GM23338 (cell line): ENCODE results near the gene PEAK3. TPM values are rescaled to one million over a fixed set of nuclear protein-coding genes. Genes with fewer than 3 reads are reported as not detected.

Experiments
- ATAC-seq: fragments of 200-7000 bp; cut with Tn5 transposase; 3 replicates; pipeline ENCODE4 v1.9.1; 2020
- DNase-seq: peaks from one replicate; pipeline ENCODE4 v3.0.0-alpha.2; 2015; ENCODE audit warnings: low spot score
- H2AFZ ChIP-seq: fragments of 200-600 bp; sonication (generic); 2 replicates; pipeline ENCODE4 v1.8.0; 2016; ENCODE audit warnings: antibody characterized with exemption, mild to moderate bottlenecking, moderate library complexity
- H3F3A ChIP-seq: fragments of 200-600 bp; sonication (generic); replicated peaks from 2 replicates; pipeline ENCODE4 v1.8.0; 2017; ENCODE audit warnings: antibody characterized with exemption, mixed run types, low read depth
- H3K27ac ChIP-seq: fragments of 200-600 bp; sonication (generic); 2 replicates; pipeline ENCODE4 v1.6.1; 2016; ENCODE audit warnings: low read depth
- H3K27me3 ChIP-seq: fragments of 200-600 bp; sonication (generic); 2 replicates; pipeline ENCODE4 v1.8.0; 2016; ENCODE audit warnings: mild to moderate bottlenecking, mixed run types, moderate library complexity; ENCODE audit not compliant: insufficient read depth
- H3K36me3 ChIP-seq: fragments of 200-600 bp; sonication (generic); 2 replicates; pipeline ENCODE4 v1.8.0; 2016; ENCODE audit warnings: mild to moderate bottlenecking; ENCODE audit not compliant: insufficient read depth
- H3K4me1 ChIP-seq: fragments of 200-600 bp; sonication (generic); 2 replicates; pipeline ENCODE4 v1.8.0; 2016; ENCODE audit warnings: mild to moderate bottlenecking, moderate library complexity; ENCODE audit not compliant: insufficient read depth
- H3K4me2 ChIP-seq: fragments of 200-600 bp; sonication (generic); 2 replicates; pipeline ENCODE4 v1.7.1; 2017; ENCODE audit warnings: mixed run types
- H3K4me3 ChIP-seq: fragments of 200-600 bp; sonication (generic); 2 replicates; pipeline ENCODE4 v1.6.1; 2016; ENCODE audit warnings: mixed run types
- H3K79me2 ChIP-seq: fragments of 200-600 bp; sonication (generic); replicated peaks from 2 replicates; pipeline ENCODE4 v1.8.0; 2017; ENCODE audit warnings: mild to moderate bottlenecking; ENCODE audit not compliant: insufficient read depth
- H3K9me2 ChIP-seq: fragments of 200-600 bp; sonication (generic); 2 replicates; pipeline ENCODE4 v1.8.0; 2017; ENCODE audit not compliant: insufficient read depth
- H4K20me1 ChIP-seq: fragments of 200-600 bp; sonication (generic); replicated peaks from 2 replicates; pipeline ENCODE4 v1.8.0; 2017; ENCODE audit warnings: mild to moderate bottlenecking; ENCODE audit not compliant: insufficient read depth
- H3K27ac Mint-ChIP-seq: 2 replicates; pipeline ENCODE4 v1.8.0; 2020; ENCODE audit warnings: inconsistent platforms, mild to moderate bottlenecking, moderate library complexity, mixed read lengths
- H3K27me3 Mint-ChIP-seq: 3 replicates; pipeline ENCODE4 v1.8.0; 2022; ENCODE audit warnings: low read depth, mild to moderate bottlenecking, moderate library complexity, mixed read lengths, inconsistent platforms; ENCODE audit not compliant: insufficient read depth, poor library complexity
- H3K36me3 Mint-ChIP-seq: 3 replicates; pipeline ENCODE4 v1.8.0; 2021; ENCODE audit warnings: low read depth, mild to moderate bottlenecking, inconsistent platforms, moderate library complexity, mixed read lengths
- H3K4me1 Mint-ChIP-seq: 3 replicates; pipeline ENCODE4 v1.8.0; 2020; ENCODE audit warnings: mild to moderate bottlenecking, inconsistent platforms, mixed read lengths
- H3K4me3 Mint-ChIP-seq: 3 replicates; pipeline ENCODE4 v1.8.0; 2021; ENCODE audit warnings: moderate library complexity, mild to moderate bottlenecking, inconsistent platforms, mixed read lengths
- H3K9me3 Mint-ChIP-seq: 3 replicates; pipeline ENCODE4 v1.8.0; 2020; ENCODE audit warnings: moderate library complexity, mild to moderate bottlenecking, inconsistent platforms, mixed read lengths
- EZH2 ChIP-seq: fragments of 200-600 bp; sonication (generic); IDR thresholded peaks from one replicate; pipeline ENCODE4 v1.8.0; 2017; ENCODE audit warnings: antibody characterized with exemption, mild to moderate bottlenecking, low read depth; ENCODE audit not compliant: unreplicated experiment
- EZH2phosphoT487 ChIP-seq: fragments of 200-600 bp; sonication (generic); IDR thresholded peaks from one replicate; pipeline ENCODE4 v1.8.1; 2018; ENCODE audit warnings: antibody characterized with exemption; ENCODE audit not compliant: unreplicated experiment
- JUNB ChIP-seq: IDR thresholded peaks from one replicate; pipeline ENCODE4 v1.6.1; 2016; ENCODE audit warnings: antibody characterized with exemption; ENCODE audit not compliant: unreplicated experiment
- NANOG ChIP-seq: IDR thresholded peaks from 2 replicates; pipeline ENCODE4 v1.6.1; 2016; ENCODE audit warnings: antibody characterized with exemption, borderline replicate concordance
- ZNF114 ChIP-seq: fragments of 250-450 bp; sonication (Bioruptor Pico); IDR thresholded peaks from 2 replicates; pipeline ENCODE4 v1.5.0; 2020; ENCODE audit warnings: mild to moderate bottlenecking, moderate library complexity
- polyA plus RNA-seq: library from polyadenylated mRNA; unstranded; fragments of >200 nt; fragmentation: Nextera tagmentation; extraction: Ambion mirVana; gene quantifications from 2 replicates; pipeline ENCODE4 v1.2.1, GENCODE V29; 2016
- total RNA-seq: library from RNA; depleted of rRNA; stranded (reverse); fragments of >200 nt; shearing (Covaris generic); gene quantifications from 2 replicates; pipeline ENCODE4 v1.2.3, GENCODE V29; 2014
- TF ChIP-seq, protein P1 (sequence below): fragments of 250-450 bp; sonication (Bioruptor Pico); IDR thresholded peaks from 2 replicates; pipeline ENCODE4 v1.5.0; 2020; ENCODE audit warnings: mild to moderate bottlenecking, moderate library complexity
- TF ChIP-seq, protein P2 (sequence below): IDR thresholded peaks from 2 replicates; pipeline ENCODE4 v1.6.1; 2016; ENCODE audit warnings: antibody characterized with exemption

PEAK3 gene
- total and polyA plus RNA-seq, 2 experiments from 2014 or later: not detected

DNA sequence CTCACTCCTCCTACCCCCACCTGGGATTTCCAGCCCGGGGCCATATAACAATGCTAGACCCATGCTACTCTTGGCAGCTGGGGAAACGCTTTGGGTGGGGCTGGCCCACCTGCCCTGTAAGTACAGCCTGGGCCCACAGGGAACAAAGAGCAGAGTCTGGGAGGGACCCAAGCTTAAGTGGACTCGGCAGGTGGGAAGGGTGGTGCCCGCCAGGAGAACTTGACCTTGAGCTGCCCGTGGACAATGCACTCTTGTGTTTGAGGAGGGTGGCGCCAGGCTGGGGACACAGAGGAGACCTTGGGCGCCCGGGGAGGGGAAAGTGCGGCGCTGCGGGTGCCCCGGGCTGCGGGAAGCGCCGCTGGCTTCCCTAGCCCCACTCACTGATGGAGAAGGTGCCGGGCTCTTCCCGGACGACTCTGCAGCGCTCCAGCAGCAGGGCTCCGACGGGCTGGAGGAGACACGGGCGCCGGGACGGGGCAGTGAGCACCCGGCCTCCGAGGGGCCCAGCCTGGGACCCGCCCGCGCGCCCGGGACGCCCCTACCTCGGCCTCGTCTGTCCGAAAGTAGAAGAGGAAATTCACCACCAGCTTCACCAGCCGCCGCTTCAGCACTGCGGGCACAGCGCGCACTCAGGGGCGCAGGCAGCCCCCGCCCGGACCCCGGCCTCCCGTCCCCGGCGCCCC is 46.5 kb downstream of the PEAK3 start (continued):
- TF ChIP-seq, protein P1, sequence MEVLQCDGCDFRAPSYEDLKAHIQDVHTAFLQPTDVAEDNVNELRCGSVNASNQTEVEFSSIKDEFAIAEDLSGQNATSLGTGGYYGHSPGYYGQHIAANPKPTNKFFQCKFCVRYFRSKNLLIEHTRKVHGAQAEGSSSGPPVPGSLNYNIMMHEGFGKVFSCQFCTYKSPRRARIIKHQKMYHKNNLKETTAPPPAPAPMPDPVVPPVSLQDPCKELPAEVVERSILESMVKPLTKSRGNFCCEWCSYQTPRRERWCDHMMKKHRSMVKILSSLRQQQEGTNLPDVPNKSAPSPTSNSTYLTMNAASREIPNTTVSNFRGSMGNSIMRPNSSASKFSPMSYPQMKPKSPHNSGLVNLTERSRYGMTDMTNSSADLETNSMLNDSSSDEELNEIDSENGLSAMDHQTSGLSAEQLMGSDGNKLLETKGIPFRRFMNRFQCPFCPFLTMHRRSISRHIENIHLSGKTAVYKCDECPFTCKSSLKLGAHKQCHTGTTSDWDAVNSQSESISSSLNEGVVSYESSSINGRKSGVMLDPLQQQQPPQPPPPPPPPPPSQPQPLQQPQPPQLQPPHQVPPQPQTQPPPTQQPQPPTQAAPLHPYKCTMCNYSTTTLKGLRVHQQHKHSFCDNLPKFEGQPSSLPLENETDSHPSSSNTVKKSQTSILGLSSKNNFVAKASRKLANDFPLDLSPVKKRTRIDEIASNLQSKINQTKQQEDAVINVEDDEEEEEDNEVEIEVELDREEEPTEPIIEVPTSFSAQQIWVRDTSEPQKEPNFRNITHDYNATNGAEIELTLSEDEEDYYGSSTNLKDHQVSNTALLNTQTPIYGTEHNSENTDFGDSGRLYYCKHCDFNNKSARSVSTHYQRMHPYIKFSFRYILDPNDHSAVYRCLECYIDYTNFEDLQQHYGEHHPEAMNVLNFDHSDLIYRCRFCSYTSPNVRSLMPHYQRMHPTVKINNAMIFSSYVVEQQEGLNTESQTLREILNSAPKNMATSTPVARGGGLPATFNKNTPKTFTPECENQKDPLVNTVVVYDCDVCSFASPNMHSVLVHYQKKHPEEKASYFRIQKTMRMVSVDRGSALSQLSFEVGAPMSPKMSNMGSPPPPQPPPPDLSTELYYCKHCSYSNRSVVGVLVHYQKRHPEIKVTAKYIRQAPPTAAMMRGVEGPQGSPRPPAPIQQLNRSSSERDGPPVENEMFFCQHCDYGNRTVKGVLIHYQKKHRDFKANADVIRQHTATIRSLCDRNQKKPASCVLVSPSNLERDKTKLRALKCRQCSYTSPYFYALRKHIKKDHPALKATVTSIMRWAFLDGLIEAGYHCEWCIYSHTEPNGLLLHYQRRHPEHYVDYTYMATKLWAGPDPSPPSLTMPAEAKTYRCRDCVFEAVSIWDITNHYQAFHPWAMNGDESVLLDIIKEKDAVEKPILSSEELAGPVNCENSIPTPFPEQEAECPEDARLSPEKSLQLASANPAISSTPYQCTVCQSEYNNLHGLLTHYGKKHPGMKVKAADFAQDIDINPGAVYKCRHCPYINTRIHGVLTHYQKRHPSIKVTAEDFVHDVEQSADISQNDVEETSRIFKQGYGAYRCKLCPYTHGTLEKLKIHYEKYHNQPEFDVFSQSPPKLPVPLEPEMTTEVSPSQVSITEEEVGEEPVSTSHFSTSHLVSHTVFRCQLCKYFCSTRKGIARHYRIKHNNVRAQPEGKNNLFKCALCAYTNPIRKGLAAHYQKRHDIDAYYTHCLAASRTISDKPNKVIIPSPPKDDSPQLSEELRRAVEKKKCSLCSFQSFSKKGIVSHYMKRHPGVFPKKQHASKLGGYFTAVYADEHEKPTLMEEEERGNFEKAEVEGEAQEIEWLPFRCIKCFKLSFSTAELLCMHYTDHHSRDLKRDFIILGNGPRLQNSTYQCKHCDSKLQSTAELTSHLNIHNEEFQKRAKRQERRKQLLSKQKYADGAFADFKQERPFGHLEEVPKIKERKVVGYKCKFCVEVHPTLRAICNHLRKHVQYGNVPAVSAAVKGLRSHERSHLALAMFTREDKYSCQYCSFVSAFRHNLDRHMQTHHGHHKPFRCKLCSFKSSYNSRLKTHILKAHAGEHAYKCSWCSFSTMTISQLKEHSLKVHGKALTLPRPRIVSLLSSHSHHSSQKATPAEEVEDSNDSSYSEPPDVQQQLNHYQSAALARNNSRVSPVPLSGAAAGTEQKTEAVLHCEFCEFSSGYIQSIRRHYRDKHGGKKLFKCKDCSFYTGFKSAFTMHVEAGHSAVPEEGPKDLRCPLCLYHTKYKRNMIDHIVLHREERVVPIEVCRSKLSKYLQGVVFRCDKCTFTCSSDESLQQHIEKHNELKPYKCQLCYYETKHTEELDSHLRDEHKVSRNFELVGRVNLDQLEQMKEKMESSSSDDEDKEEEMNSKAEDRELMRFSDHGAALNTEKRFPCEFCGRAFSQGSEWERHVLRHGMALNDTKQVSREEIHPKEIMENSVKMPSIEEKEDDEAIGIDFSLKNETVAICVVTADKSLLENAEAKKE (CRISPR knock-in tag): no peak
- TF ChIP-seq EZH2phosphoT487 (no peak), NANOG (no peak), EZH2 (no peak)
- TF ChIP-seq, protein P2, sequence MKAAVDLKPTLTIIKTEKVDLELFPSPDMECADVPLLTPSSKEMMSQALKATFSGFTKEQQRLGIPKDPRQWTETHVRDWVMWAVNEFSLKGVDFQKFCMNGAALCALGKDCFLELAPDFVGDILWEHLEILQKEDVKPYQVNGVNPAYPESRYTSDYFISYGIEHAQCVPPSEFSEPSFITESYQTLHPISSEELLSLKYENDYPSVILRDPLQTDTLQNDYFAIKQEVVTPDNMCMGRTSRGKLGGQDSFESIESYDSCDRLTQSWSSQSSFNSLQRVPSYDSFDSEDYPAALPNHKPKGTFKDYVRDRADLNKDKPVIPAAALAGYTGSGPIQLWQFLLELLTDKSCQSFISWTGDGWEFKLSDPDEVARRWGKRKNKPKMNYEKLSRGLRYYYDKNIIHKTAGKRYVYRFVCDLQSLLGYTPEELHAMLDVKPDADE: no peak

DNA sequence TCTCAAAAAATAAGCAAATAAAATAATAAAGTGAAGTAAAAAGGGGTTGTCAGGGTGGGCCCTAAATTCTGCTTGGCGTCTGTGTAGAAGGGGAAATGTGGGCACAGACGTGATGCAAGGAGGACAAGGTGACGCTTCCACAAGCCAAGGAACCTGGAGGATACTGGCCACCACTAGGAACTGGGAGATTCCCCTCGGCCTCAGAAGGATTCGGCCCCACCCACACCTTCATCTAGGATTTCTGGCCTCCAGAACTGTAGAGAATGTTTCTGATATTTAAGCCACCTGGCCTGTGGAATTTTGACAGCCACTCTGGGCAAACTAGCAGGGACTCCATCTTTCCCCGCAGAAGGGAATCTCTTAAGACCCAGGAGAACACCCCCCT is 47.0 kb downstream of the PEAK3 start:
- ATAC-seq: no peak
- Mint-ChIP-seq H3K9me3 (peaks cover 15% of the 10 kb centered on the region; the same call in 2 of the 3 replicates), H3K36me3 (peaks cover 38% of the 10 kb centered on the region), H3K4me3 (peak overlapping the region; percentile 98), H3K27ac (peak overlapping the region; percentile 89), H3K27me3 (peaks cover 22% of the 10 kb centered on the region), H3K4me1 (peaks cover 28% of the 10 kb centered on the region)
- Histone ChIP-seq H3K27ac (no peak overlapping the region), H3K9me2 (no peaks in the 10 kb centered on the region), H3K79me2 (peaks cover 52% of the 10 kb centered on the region), H3K4me2 (peak overlapping the region; percentile 97), H3K4me1 (peaks cover 24% of the 10 kb centered on the region), H4K20me1 (peaks cover 26% of the 10 kb centered on the region), H2AFZ (no peak overlapping the region), H3K27me3 (no peaks in the 10 kb centered on the region), H3F3A (peaks cover 21% of the 10 kb centered on the region; the same call in 1 of the 2 replicates), H3K4me3 (peak overlapping the region; percentile 96), H3K36me3 (no peaks in the 10 kb centered on the region)
- DNase-seq: no peak
- no peak for TF ChIP-seq ZNF114 (CRISPR knock-in tag)
- TF ChIP-seq, protein P1 (CRISPR knock-in tag): no peak
- TF ChIP-seq JUNB: no peak
